ENCODE results near the gene GMCL2. TPM values are rescaled to one million over a fixed set of nuclear protein-coding genes. Genes with fewer than 3 reads are reported as not detected.

The GMCL2 gene
- total RNA-seq, 2 experiments from 2014 or later, result not detected

- Histone ChIP-seq H4K20me1 (ENCODE audit: insufficient read depth, low read length) (no peaks in the 10 kb centered on the region), H3K79me2 (ENCODE audit: insufficient read depth, low read depth, low read length) (no peaks in the 10 kb centered on the region), H3K9me2 (ENCODE audit: insufficient read depth, low read length) (no peaks in the 10 kb centered on the region), H2AFZ (ENCODE audit: low read length) (no peak overlapping the region), H3K4me3 (ENCODE audit: low read depth, low read length, poor library complexity, severe bottlenecking) (no peak overlapping the region), H3K4me1 (ENCODE audit: insufficient read depth, low read length, poor library complexity, severe bottlenecking) (peaks cover 9% of the 10 kb centered on the region), H3K27ac (ENCODE audit: low read depth, low read length, poor library complexity, severe bottlenecking) (no peak overlapping the region), H3K9me3 (ENCODE audit: low read length) (peaks cover 4% of the 10 kb centered on the region; the same call in 1 of the 2 replicates), H3K36me3 (ENCODE audit: insufficient read depth, low read length) (no peaks in the 10 kb centered on the region), H3K4me2 (ENCODE audit: low read length) (no peak overlapping the region)
- no peak for DNase-seq (ENCODE audit: low spot score)
- ChIA-PET CTCF (ENCODE audit: unreplicated experiment) (no interaction called here), POLR2A (no interaction called here)
- no peak for TF ChIP-seq EZH2phosphoT487 (IDR thresholded peaks at IDR 0.05; ENCODE audit: borderline replicate concordance, low read depth, low read length)
- TF ChIP-seq CTCF (conservative IDR thresholded peaks at IDR 0.05; ENCODE audit: low read length), result no peak
- intact Hi-C loops (cut with micrococcal nuclease; ENCODE audit: unreplicated experiment), result no loop called here
- BruUV-seq (replicated peaks), result no TSS peak
Measured at GRCh38 chr5:178180141-178180863, 6.9 kb downstream of the GMCL2 start.

- CTCF ChIA-PET (ENCODE audit: unreplicated experiment), result interaction anchor here (0.6 to 1.0 kb wide), 2 partner anchors 25 to 102 kb away, joined by 3 read pairs; no protein-coding TSS in a partner anchor
- H2AFZ ChIP-seq (ENCODE audit: low read length), result no peak overlapping the region
- DNase-seq (ENCODE audit: low spot score), result no peak
- H3K4me2 ChIP-seq (ENCODE audit: low read length), result no peak overlapping the region
- H3K36me3 ChIP-seq (ENCODE audit: insufficient read depth, low read length), result no peaks in the 10 kb centered on the region
- no peaks in the 10 kb centered on the region for H3K79me2 ChIP-seq (ENCODE audit: insufficient read depth, low read depth, low read length)
- H3K4me3 ChIP-seq (ENCODE audit: low read depth, low read length, poor library complexity, severe bottlenecking), result no peak overlapping the region
- H4K20me1 ChIP-seq (ENCODE audit: insufficient read depth, low read length), result no peaks in the 10 kb centered on the region
- H3K4me1 ChIP-seq (ENCODE audit: insufficient read depth, low read length, poor library complexity, severe bottlenecking), result peaks cover 9% of the 10 kb centered on the region
- BruUV-seq (replicated peaks), result no TSS peak
- TF ChIP-seq CTCF (conservative IDR thresholded peaks at IDR 0.05; ENCODE audit: low read length), result peak; percentile 40; the same call in 1 of the 2 replicates
- TF ChIP-seq EZH2phosphoT487 (IDR thresholded peaks at IDR 0.05; ENCODE audit: borderline replicate concordance, low read depth, low read length), result no peak
- no peak overlapping the region for H3K27ac ChIP-seq (ENCODE audit: low read depth, low read length, poor library complexity, severe bottlenecking)
- intact Hi-C loops (cut with micrococcal nuclease; ENCODE audit: unreplicated experiment), result no loop called here
- H3K9me2 ChIP-seq (ENCODE audit: insufficient read depth, low read length), result no peaks in the 10 kb centered on the region
- H3K9me3 ChIP-seq (ENCODE audit: low read length), result peaks cover 4% of the 10 kb centered on the region; the same call in 1 of the 2 replicates
- POLR2A ChIA-PET, result no interaction called here
Measured at GRCh38 chr5:178177569-178177968, 9.6 kb downstream of the GMCL2 start.

GRCh38 chr5:178176791-178177190 lies 10.4 kb downstream of the GMCL2 start:
- Histone ChIP-seq H3K9me3 (ENCODE audit: low read length) (peaks cover 4% of the 10 kb centered on the region; the same call in 1 of the 2 replicates), H3K79me2 (ENCODE audit: insufficient read depth, low read depth, low read length) (no peaks in the 10 kb centered on the region), H3K4me1 (ENCODE audit: insufficient read depth, low read length, poor library complexity, severe bottlenecking) (peaks cover 1% of the 10 kb centered on the region), H3K36me3 (ENCODE audit: insufficient read depth, low read length) (no peaks in the 10 kb centered on the region), H3K4me2 (ENCODE audit: low read length) (no peak overlapping the region), H3K4me3 (ENCODE audit: low read depth, low read length, poor library complexity, severe bottlenecking) (no peak overlapping the region), H4K20me1 (ENCODE audit: insufficient read depth, low read length) (no peaks in the 10 kb centered on the region), H3K9me2 (ENCODE audit: insufficient read depth, low read length) (no peaks in the 10 kb centered on the region), H3K27ac (ENCODE audit: low read depth, low read length, poor library complexity, severe bottlenecking) (no peak overlapping the region), H2AFZ (ENCODE audit: low read length) (no peak overlapping the region)
- TF ChIP-seq EZH2phosphoT487 (IDR thresholded peaks at IDR 0.05; ENCODE audit: borderline replicate concordance, low read depth, low read length), result no peak
- no peak for TF ChIP-seq CTCF (conservative IDR thresholded peaks at IDR 0.05; ENCODE audit: low read length)
- CTCF ChIA-PET (ENCODE audit: unreplicated experiment), result no interaction called here
- intact Hi-C loops (cut with micrococcal nuclease; ENCODE audit: unreplicated experiment), result no loop called here
- BruUV-seq (replicated peaks), result no TSS peak
- no peak for DNase-seq (ENCODE audit: low spot score)
- POLR2A ChIA-PET, result no interaction called here

All from OCI-LY7 (cell line).